MM.1S (cell line): Measurements from ENCODE around the gene COL27A1.

Source experiments
- DNase-seq: peaks from one replicate; pipeline ENCODE4 v3.0.0-alpha.2; 2015
- H2AFZ ChIP-seq: fragments of 300-600 bp; sonication (generic); 2 replicates; pipeline ENCODE4 v1.6.0; 2016; ENCODE audit warnings: antibody characterized with exemption, low read length
- H3F3A ChIP-seq: fragments of 300-600 bp; sonication (generic); 2 replicates; pipeline ENCODE4 v1.6.1; 2016; ENCODE audit warnings: mild to moderate bottlenecking, antibody characterized with exemption, low read length, moderate library complexity, mixed read lengths; ENCODE audit not compliant: insufficient read depth
- H3K27ac ChIP-seq: fragments of 300-600 bp; sonication (generic); 2 replicates; pipeline ENCODE4 v1.5.1; 2016; ENCODE audit warnings: mild to moderate bottlenecking, low read length
- H3K27me3 ChIP-seq: fragments of 300-600 bp; sonication (generic); replicated peaks from 2 replicates; pipeline ENCODE4 v1.6.0; 2016; ENCODE audit warnings: low read length; ENCODE audit not compliant: insufficient read depth
- H3K36me3 ChIP-seq: fragments of 300-600 bp; sonication (generic); replicated peaks from 2 replicates; pipeline ENCODE4 v1.6.1; 2016; ENCODE audit warnings: mild to moderate bottlenecking, low read length, mixed read lengths; ENCODE audit not compliant: insufficient read depth
- H3K4me1 ChIP-seq: fragments of 300-600 bp; sonication (generic); 2 replicates; pipeline ENCODE4 v1.6.1; 2016; ENCODE audit warnings: low read length, mixed read lengths
- H3K4me2 ChIP-seq: fragments of 300-600 bp; sonication (generic); 2 replicates; pipeline ENCODE4 v1.6.0; 2016; ENCODE audit warnings: low read depth, low read length
- H3K4me3 ChIP-seq: fragments of 300-600 bp; sonication (generic); 2 replicates; pipeline ENCODE4 v1.5.1; 2016; ENCODE audit warnings: low read length, mixed read lengths
- H3K79me2 ChIP-seq: fragments of 300-600 bp; sonication (generic); 2 replicates; pipeline ENCODE4 v1.6.1; 2016; ENCODE audit warnings: mixed run types, low read length, mixed read lengths
- H3K9ac ChIP-seq: fragments of 300-600 bp; sonication (generic); 2 replicates; pipeline ENCODE4 v1.6.1; 2016; ENCODE audit warnings: low read length, mixed read lengths
- H3K9me2 ChIP-seq: fragments of 300-600 bp; sonication (generic); replicated peaks from 2 replicates; pipeline ENCODE4 v1.6.1; 2016; ENCODE audit warnings: mild to moderate bottlenecking, low read length, mixed read lengths; ENCODE audit not compliant: insufficient read depth
- H3K9me3 ChIP-seq: fragments of 300-600 bp; sonication (generic); replicated peaks from 2 replicates; pipeline ENCODE4 v1.6.1; 2016; ENCODE audit warnings: mild to moderate bottlenecking, low read length, mixed read lengths; ENCODE audit not compliant: insufficient read depth
- H4K20me1 ChIP-seq: fragments of 300-600 bp; sonication (generic); 2 replicates; pipeline ENCODE4 v1.6.1; 2016; ENCODE audit warnings: mild to moderate bottlenecking, low read length, moderate library complexity, mixed read lengths; ENCODE audit not compliant: insufficient read depth
- CTCF ChIP-seq: fragments of 300-600 bp; sonication (generic); IDR thresholded peaks from 2 replicates; pipeline ENCODE4 v1.5.1; 2016; ENCODE audit warnings: antibody characterized with exemption, low read length, mixed read lengths
- EZH2 ChIP-seq: fragments of 300-600 bp; sonication (generic); optimal IDR thresholded peaks from 2 replicates; pipeline ENCODE3; 2017; ENCODE audit warnings: low read depth, mild to moderate bottlenecking, antibody characterized with exemption, low read length, mixed read lengths
- EZH2phosphoT487 ChIP-seq: fragments of 300-600 bp; sonication (generic); IDR thresholded peaks from 2 replicates; pipeline ENCODE4 v1.6.1; 2018; ENCODE audit warnings: antibody characterized with exemption, low read length

Gene COL27A1

DNA sequence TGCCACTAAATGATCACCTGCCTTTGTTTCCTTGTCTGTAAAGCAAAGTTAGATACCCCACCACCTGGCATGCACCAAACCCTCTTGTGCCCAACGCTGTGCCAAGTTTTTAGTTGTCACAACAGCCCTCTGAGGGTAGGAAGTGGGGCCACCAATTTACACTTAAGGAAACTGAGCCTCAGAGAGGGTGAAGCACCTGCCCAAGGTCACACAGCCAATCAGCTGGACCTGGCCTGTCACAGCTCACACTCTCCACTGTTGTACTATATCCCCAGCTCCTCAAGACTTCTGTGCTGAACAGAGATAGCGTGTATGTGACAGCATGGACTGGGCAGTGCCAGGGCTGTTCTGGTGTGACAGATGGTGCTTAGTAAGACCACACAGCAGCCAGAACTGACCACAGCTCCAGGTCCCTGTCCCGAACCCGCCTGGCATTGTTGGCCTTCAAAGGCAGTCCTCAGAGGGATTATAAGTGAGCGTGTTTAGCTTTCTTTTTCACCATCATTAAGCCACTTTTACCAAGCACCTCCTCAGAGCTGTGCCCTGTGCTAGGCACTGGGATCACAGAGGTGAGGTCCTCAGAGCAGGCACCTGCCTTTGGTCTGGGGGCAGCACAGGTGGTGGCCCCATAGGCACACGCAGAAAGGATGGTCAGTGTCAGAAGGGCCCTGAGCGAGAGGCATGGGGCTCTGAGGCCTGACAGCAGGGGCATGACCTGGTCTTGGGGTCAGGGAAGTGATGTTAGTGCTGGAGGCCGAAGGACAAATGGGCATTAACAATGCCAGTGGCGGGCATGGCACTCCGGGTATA is 71.1 kb downstream of the COL27A1 start:
- Histone ChIP-seq H3K9ac (no peak overlapping the region), H3K36me3 (no peaks in the 10 kb centered on the region), H3K9me3 (no peaks in the 10 kb centered on the region), H4K20me1 (no peaks in the 10 kb centered on the region), H3K4me1 (no peaks in the 10 kb centered on the region), H3K4me2 (no peak overlapping the region), H3K9me2 (no peaks in the 10 kb centered on the region), H3F3A (no peaks in the 10 kb centered on the region), H2AFZ (no peak overlapping the region), H3K4me3 (no peak overlapping the region), H3K79me2 (no peaks in the 10 kb centered on the region), H3K27me3 (no peaks in the 10 kb centered on the region; the same call in 1 of the 2 replicates), H3K27ac (no peak overlapping the region)
- no peak for TF ChIP-seq EZH2phosphoT487
- no peak for TF ChIP-seq EZH2
- no peak for TF ChIP-seq CTCF
- no peak for DNase-seq

- H3K36me3 ChIP-seq, result no peaks in the 10 kb centered on the region
- H3K27me3 ChIP-seq, result no peaks in the 10 kb centered on the region; the same call in 1 of the 2 replicates
- no peak overlapping the region for H2AFZ ChIP-seq
- H3K9me3 ChIP-seq, result no peaks in the 10 kb centered on the region
- H3K9me2 ChIP-seq, result no peaks in the 10 kb centered on the region
- no peak for DNase-seq
- H3K9ac ChIP-seq, result no peak overlapping the region
- TF ChIP-seq EZH2 (no peak), EZH2phosphoT487 (no peak), CTCF (no peak)
- H3K4me1 ChIP-seq, result no peaks in the 10 kb centered on the region
- H4K20me1 ChIP-seq, result no peaks in the 10 kb centered on the region
- no peak overlapping the region for H3K4me3 ChIP-seq
- no peak overlapping the region for H3K27ac ChIP-seq
- no peak overlapping the region for H3K4me2 ChIP-seq
- H3K79me2 ChIP-seq, result no peaks in the 10 kb centered on the region
- no peaks in the 10 kb centered on the region for H3F3A ChIP-seq
These were observed 72.1 kb downstream of the COL27A1 start for GRCh38 chr9:114227288-114228015.

- TF ChIP-seq EZH2, result no peak
- no peak for TF ChIP-seq EZH2phosphoT487
- no peak for TF ChIP-seq CTCF
- Histone ChIP-seq H3K27me3 (no peaks in the 10 kb centered on the region; the same call in 1 of the 2 replicates), H3K27ac (no peak overlapping the region), H3K4me1 (no peaks in the 10 kb centered on the region), H3K9ac (no peak overlapping the region), H2AFZ (no peak overlapping the region), H4K20me1 (no peaks in the 10 kb centered on the region), H3K79me2 (no peaks in the 10 kb centered on the region), H3K36me3 (no peaks in the 10 kb centered on the region), H3F3A (no peaks in the 10 kb centered on the region), H3K4me3 (no peak overlapping the region), H3K9me3 (no peaks in the 10 kb centered on the region), H3K4me2 (no peak overlapping the region), H3K9me2 (no peaks in the 10 kb centered on the region)
- no peak for DNase-seq
These were observed 72.9 kb downstream of the COL27A1 start for GRCh38 chr9:114228016-114228808.
